ENCODE results near the gene CD8B.

GRCh38 chr2:86821306-86821705 is 40.4 kb downstream of the CD8B start:
- no peak for TF ChIP-seq CTCF (IDR thresholded peaks at IDR 0.05 in 4 of 5, conservative IDR thresholded peaks at IDR 0.05 in 1 of 5)
- TF ChIP-seq POLR2A (IDR thresholded peaks at IDR 0.05): no peak

All from gastrocnemius medialis (tissue), 4 donors.